ENCODE data around the gene CFAP43.

The CFAP43 gene, protein sequence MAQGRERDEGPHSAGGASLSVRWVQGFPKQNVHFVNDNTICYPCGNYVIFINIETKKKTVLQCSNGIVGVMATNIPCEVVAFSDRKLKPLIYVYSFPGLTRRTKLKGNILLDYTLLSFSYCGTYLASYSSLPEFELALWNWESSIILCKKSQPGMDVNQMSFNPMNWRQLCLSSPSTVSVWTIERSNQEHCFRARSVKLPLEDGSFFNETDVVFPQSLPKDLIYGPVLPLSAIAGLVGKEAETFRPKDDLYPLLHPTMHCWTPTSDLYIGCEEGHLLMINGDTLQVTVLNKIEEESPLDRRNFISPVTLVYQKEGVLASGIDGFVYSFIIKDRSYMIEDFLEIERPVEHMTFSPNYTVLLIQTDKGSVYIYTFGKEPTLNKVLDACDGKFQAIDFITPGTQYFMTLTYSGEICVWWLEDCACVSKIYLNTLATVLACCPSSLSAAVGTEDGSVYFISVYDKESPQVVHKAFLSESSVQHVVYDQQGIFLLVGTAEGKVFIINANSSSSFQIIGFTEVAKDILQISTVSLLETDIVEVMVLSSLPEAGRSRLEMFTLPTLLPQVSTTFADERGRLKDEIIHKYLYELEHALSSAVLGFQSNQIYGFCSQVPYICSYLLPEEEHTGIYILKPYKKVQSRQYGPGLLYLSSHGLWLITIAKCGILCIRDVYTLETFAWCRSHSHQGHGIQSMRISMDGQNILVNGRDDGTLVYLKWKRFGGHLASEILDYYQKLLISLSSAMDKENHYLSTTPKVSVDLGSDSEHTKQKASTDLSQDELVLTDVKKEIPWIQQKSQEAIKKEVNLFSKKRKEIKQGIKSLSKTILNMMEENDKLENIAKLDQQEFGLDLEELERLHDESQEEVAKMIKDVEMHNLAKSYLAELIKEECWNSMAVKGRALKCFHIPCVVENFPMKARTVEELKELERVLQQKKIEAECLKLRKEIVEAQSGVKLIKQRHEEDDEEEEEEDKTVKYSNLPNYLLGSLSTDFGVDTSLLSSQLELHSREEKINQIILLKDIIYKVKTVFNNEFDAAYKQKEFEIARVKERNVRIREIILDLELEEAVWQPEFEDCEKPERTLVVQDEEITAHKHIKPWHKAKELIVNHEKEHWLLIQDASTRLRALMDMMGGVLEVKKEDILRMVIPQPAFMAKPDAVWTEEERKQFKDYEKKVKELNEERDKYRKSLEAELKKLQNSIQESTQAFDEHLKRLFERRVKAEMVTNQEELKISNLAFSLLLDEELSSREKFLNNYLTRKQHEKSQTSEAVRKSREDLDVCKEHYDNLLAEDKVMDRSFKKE (N-terminal part only)

DNA sequence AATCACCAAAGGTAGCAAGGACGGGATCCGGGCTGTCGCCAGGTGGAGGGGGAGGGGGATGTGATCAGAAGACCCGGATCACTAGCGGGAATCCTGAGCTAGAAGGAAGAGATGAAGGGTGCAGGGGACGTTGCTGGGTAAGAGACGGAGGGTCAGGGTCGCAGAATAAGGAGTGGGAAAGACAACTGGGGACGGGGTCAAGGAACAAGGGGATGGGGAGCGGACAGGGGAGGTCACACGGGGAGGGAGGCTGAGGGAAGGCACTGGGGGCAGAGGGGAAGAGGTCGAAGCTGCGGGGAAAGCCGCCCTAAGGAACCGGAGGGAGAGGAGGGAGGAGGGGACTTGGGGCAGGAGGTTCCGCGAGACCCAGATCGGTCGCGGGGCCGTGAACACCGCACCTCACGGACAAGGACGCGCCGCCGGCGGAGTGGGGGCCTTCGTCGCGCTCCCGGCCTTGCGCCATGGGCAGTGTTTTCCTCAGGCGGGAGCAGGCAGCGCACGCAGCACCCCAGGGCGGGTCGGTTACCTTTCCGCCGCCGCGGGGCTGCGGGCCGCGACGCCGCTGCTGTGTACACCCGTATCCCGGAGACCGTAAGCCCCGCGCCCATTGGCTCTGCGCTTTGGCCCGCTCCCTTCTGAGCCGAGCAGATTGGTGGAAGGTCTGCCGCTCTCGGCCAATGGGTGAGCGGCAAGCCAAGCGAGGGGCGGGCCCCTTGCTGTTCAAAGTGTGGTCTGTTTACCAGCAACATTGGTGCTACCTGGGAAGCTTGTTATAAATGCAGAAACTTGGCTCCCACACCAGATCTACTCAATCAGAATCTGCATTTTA is at the start of gene CFAP43:
Gene CFAP43, minus strand, starts transcription at position 581 of the 829 bp plus-strand sequence. Its CDS starts 118 bp downstream, at position 463.
- DNase-seq: no peak

DNA sequence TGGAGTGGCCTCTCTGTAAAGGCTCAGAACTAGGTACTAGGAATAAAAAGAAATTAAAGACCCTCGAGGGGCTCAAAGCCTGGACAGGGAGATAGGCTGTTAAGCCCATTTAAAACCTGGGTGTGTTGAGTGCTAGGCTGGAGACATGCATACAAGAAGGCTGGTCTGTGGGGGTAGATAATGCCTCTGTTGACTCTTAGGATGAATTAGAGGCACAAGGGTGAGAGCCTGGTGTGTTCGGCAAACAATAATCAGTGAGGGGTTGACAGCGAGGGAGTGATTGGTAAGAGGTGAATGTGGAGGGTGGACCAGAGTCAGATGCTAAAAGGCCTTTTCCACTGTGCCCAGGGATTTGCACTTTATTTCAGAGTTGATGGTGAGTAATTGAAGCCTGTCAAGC is 49.5 kb upstream of the CFAP43 start:
- no peak for DNase-seq

DNA sequence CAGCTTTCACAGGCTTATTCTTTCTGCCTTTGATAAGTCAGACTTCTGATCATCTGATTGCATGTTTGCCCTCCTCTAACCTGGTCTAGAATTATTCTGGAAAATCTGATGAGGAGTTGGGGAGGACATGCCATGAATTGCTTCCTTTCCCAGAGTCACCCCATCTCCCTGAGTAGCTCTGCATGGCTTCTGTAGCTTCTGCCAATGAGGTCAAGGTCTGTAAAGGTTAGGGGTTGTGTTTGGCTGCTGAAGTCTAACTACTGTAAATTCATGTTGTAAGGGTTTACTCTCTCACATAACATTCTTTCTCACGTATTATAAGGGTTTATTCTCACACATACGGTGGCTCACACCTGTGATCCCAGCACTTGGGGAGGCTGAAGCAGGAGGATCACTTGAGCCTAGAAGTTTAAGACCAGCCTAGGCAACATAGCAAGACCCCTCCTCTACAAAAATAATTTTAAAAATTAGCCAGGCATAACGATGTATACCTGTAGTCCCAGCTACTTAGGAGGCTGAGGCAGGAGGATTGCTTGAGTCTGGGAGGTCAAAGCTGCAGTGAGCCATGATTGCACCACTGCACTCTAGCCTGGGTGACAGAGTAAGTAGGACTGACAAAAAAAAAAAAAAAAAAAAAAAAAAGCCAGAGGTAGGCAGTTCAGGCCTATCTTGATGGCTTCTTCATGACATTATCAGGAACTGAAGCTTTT is 47.5 kb upstream of the CFAP43 start:
- no peak for DNase-seq

DNA sequence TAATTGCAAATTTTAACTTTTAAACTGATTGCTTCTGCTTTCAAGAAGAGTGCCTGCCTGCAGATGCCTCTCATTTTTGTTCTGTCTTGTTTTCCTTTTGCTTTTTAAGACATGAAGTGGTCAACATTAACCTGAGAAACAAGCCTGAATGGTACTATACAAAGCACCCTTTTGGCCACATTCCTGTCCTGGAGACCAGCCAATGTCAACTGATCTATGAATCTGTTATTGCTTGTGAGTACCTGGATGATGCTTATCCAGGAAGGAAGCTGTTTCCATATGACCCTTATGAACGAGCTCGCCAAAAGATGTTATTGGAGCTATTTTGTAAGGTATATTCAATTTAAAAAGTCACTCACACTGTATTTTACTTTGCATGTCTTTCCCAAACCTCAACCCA is 45.6 kb upstream of the CFAP43 start:
- DNase-seq: no peak

DNA sequence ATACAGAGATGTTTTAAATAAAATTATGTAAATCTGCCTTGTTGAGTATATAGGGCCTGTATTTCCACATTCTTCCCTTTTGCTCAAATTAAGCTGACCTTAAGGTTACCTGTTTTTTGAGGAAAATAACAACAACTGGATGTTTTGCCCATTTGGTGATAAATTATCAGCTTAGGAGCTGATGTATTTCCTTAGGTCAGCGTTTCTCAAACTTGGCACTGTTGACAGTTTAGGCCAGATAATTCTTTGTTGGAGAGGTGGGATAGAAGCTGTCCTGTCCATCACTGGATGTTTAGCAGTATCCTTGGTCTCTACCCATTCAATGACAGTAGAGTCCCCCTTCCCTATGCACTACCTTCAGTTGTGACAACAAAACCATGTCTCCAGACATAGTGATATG is 44.0 kb upstream of the CFAP43 start:
- no peak for DNase-seq

DNA sequence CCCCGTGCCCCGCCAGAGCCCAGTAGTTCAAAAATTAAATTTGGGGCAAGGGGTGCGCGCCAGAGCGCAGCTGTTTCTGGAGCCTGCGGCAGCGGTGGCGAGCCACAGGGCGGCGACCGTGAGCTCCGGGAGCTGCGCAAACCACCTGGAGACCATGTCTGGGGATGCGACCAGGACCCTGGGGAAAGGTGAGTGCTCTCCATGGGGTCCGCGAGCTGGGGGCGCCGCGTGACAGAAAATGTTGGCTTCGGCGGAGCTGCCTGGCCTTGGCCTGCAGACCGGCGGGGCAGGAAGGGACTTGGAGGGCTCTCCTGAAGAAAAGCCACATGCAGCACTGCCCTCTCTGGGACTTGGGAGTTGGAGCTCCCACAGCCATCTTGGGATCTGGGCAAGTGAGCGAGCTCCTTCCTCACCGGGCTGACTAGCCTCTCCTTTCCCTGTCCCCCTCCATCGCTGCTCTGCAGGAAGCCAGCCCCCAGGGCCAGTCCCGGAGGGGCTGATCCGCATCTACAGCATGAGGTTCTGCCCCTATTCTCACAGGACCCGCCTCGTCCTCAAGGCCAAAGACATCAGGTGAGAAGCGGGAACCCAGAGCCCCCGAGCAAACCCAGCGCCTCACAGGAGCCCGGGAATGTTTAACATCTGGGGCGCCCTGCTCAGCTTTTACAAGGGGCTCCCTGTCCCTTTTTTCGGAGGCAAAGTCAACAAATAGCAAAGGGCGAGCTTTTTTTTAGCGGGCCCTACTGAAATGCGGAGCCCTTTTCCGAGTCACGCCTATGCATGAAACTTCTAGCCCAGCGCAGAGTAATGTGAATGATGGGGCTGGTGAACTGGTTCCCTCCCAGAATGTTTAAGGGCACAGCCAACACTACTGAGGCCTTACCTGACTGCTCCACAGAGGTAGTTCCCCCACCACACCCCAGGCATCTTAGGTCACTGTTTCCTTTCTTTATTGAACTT is 42.9 kb upstream of the CFAP43 start:
- DNase-seq: no peak

DNA sequence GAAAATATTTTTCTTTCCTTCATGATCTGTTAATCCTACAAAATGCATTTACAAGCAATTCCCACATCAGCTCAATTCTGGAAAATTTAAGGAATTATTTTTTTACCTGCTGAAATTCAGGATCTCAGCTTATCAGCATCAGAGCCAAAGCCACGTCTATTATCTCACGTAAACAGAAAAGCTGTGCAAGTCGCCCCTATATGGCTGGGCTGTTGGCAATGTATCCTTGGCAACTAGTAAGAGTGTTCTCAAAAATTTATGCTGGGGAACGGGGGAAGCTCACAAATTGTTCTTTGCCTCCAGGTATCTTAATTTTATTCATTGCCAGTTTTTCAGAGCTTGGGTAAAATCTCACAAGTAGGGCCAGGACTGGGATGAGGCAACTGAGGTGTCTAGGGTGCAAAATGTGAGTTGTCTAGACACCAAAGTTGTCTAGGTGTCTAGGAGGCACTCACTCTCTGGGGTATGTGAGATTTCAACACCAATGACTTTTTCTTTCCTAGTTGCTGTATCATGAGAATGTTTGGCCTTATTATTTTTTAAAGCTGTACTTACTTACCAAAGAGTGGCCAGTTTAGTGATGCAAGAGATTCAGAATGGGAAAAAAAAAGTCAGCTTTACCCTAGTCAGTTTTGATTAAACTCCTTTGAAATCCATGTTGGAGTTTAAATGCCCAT is 41.9 kb upstream of the CFAP43 start:
- DNase-seq: no peak

DNA sequence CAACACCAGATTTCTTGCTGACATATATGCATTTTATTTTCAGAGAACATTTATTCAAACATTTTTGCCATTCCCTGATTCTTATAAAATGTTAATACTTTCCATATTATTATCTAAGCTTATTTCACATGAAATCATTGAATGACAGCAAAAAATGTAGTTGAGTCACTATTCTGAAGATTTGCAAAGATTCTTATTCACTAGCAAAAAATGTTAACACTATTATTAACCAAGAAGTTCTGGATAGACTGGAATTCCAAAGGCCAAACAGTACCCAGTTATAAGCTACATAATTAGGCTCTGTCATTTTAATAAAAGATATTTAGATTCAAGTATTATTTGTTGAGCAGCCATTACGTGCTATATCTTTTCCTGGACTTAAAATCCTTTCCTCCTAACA is 41.1 kb upstream of the CFAP43 start:
- no peak for DNase-seq

DNA sequence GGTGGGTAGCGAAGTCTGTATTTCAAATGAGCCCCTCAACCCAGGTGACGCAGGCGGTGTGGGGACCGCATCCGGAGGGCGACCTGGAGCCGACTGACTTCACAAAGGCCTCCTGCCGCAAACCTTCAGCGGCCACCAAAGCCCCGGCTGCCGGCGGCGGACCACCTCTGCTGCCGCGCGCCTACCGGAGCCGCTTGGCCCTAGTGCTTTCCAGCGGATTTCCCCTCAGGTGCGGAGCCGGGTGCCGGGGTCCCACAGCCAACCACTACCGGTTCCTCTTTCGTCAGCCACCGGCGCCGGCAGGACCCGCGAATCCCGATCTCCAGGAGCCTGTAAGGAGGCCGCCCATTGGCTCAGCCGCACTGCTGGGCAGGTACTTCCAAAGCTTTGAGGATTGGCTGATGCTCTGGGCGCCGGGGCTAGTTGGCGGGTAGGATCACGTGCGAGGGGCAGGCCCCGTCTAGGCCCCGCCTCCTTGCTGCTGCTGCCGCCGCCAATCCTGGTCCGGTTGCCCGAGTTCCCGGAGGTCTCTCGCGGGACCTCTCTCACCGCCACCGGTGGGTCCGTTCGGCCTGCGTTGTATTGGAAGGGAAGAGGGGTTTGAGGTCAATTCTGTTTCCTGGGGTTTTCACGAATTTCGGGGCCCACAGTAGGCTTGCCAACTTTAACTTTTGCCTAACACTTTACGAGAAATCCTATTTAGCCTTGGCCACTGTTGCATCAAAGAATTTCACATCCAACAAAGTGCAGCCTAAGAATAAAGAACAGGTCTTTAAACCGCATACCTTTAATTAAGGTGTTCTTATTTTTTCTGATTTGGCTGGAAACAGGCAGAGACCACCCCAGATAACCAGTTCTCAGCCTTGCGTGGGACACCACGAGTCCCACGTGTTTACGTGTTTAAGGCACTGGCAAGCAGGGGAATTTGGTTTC is 36.8 kb upstream of the CFAP43 start, which contains the start of gene GSTO2:
Gene GSTO2, plus strand, starts transcription at position 472 of the 933 bp plus-strand sequence. CDS start 5,732 bp downstream, outside the sequence.
- DNase-seq: peak; percentile 97

DNA sequence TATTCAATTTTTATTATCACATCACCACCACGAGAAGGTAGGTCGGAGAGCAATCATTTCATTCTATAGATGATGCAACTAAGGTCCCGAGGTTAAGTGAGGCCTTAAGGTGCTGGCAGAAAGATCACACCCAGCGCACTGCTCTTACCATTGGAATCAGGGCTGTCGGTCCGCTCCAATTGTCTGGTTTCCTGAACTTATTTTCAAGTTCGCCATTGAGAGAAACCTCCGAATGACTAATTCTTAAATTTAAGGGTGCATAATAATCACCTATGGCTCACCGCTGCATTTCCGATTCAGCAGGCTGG is 36.2 kb upstream of the CFAP43 start:
- DNase-seq: no peak

DNA sequence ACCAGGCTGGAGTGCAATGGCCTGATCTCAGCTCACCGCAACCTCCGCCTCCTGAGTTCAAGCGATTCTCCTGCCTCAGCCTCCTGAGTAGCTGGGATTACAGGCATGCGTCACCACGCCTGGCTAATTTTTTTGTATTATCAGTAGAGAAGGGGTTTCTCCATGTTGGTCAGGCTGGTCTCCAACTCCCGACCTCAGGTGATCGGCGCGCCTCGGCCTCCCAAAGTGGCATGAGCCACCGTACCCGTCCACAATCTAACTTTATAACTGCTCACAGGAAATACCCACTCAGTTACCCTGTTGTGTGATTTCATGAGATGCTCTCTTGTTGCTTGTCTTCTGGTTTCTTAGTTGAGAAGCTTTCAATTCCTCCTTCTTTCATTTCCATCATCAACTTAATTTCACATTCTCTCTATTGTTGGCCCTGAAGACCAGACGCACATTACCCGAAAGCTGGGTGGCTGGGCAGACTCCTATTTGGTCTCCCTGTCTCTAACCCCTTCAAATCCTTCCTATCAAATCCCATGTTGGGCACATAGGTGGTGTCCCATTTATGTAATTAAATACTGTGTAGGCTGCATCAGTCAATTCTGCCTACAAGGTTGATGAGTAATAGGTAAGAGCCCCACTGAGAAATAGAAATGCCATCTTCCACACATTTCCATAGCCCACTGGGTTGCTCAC is 35.7 kb upstream of the CFAP43 start:
- DNase-seq: no peak

DNA sequence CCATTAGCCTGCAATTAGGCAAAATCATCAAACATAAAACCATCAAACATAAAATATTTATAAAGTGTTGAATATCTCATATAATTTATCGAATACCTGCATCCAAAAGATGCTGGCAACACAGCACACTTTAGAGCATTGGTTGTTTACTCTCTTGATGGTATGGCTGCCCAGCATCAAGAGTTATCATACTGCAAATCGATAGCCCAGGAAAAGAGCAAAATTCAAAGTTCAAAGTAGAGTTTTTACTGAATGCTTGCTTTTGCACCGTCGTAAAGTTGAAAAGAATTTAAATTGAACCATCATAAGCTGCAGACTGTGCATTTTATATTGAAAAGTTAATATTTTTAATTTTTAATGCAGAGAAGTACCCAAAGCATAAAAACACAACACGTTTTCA is 32.6 kb upstream of the CFAP43 start:
- no peak for DNase-seq

DNA sequence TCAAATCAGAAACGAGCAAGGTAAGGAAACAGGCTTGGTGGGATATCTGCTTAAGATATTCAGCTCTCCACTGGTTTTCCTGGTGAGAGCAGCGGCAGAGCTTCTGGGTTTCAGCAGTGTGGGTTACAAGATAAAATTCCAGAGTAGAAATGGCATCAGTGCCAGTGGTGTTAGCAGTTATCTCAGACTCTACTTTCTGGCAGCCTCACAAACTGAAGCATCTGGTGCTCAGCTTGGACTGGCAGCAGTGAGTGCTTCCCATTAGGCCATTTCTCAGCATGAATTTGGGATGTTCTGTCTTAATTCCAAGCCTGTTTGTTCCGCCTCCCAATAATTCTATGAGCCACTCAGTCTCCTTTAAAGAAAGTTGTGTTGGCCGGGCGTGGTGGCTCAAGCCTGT is 29.9 kb upstream of the CFAP43 start:
- no peak for DNase-seq

DNA sequence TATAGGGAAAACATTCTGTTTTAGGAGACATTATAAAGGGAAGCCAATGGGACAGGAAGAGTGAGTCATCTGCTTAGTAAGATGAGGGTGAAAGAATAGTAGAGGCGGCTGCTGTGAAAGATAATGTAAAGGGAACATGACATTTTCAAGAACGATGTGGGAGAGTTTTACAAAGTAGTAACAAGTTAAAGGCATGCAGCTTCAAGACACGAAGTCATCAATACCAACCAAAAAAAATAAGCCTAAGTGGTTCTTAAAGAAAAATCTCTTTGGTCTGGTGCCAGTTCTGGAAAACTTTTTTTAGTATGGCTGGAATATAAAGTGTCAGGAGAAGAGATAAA is 28.6 kb upstream of the CFAP43 start:
- DNase-seq: no peak

DNA sequence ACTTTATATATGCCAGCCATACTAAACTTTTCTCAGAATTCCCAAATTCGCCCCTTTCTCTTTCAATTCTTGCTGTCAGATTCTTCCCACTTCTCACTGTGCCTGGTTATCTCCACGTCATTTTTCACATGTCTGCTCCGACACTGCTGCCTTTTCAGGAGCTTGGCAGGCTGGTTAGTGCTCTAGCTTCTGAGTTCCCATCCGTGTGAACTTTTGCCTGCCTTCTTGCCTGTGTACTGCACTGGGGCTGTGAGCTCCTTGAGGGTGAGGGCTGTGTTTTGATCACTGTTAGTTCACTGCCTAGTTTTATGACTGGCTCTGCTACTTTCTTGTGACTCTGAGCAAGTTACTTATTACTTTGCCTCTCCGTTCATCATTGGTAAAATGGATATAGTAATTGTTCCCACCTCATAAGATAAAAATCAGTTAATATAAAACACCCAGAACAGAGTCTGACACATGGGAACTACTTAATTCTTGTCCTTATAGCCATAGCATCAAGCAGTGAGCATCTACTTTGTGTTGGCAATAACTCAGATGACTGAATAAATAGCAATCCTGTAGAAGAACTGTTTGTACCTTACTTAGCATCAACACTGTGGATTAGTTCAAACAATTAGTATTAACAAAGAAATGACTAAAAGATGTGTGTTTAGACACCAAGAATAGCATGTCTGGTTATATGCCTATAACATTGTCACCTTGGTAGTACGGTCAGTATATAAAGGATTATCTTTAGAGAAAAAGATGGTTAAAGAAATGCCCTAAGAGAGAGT is 28.0 kb upstream of the CFAP43 start:
- no peak for DNase-seq

DNA sequence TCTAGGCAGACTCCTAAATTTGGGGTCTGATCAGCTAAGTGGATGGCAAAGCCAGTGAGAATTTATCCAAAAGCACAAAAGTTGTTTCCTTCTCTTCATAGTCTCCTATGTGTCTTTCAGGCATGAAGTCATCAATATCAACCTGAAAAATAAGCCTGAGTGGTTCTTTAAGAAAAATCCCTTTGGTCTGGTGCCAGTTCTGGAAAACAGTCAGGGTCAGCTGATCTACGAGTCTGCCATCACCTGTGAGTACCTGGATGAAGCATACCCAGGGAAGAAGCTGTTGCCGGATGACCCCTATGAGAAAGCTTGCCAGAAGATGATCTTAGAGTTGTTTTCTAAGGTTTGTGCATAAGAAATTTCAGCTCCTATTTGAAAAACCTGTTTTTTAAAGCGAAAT is 27.3 kb upstream of the CFAP43 start:
- DNase-seq: no peak

DNA sequence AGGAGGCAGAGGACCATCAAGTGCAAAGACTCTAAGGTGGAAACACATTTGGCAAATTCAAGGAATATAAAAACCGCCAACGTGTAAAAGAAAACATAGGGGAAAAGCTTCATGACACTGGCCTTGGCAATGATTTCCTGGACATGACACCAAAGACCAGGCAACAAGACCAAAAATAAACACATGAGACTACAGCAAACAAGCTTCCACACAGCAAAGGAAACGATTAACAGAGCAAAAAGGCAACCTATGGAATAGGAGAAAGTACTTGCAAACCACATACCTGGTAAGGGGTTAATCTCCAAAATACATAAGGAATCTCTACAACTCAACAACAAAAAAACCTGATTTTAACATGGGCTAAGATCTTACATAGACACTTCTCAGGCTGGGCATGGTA is 26.0 kb upstream of the CFAP43 start:
- no peak for DNase-seq
